HG03342 (cell line): ENCODE results near the gene DOCK10.
"Not testable (repeated sequence)": the region's sequence is repeated elsewhere in the genome, so short reads cannot be mapped to it uniquely, and the experiment has no call there.

Experiments
- ATAC-seq: cut with Tn5 transposase; IDR thresholded peaks from one replicate; pipeline ENCODE4 v1.9.1; 2021; ENCODE audit warnings: mild to moderate bottlenecking, moderate library complexity; ENCODE audit not compliant: unreplicated experiment

Gene DOCK10

GRCh38 chr2:224951723-224952481 lies 90.4 kb downstream of the DOCK10 start:
- ATAC-seq: peak; percentile 27

- ATAC-seq: no peak
Observed at GRCh38 chr2:224948859-224949258, 93.4 kb downstream of the DOCK10 start.

GRCh38 chr2:224948005-224948404 lies 94.3 kb downstream of the DOCK10 start:
- ATAC-seq: no peak

GRCh38 chr2:224947566-224947965 lies 94.7 kb downstream of the DOCK10 start:
- ATAC-seq: no peak

- peak; percentile 72 for ATAC-seq
Observed at GRCh38 chr2:224946895-224947294, 95.4 kb downstream of the DOCK10 start.

GRCh38 chr2:224944707-224945547 lies 97.3 kb downstream of the DOCK10 start:
- no peak for ATAC-seq

- not testable (repeated sequence) for ATAC-seq
Observed at GRCh38 chr2:224943601-224944041, 98.6 kb downstream of the DOCK10 start.

GRCh38 chr2:224941960-224942359 lies 100.3 kb downstream of the DOCK10 start:
- ATAC-seq: no peak

- no peak for ATAC-seq
Observed at GRCh38 chr2:224940618-224941017, 101.7 kb downstream of the DOCK10 start.

- ATAC-seq: peak; percentile 50
Observed at GRCh38 chr2:224938651-224939182, 103.6 kb downstream of the DOCK10 start.

GRCh38 chr2:224937887-224938286 lies 104.4 kb downstream of the DOCK10 start:
- peak; percentile 90 for ATAC-seq

GRCh38 chr2:224934526-224935188 lies 107.6 kb downstream of the DOCK10 start:
- ATAC-seq: no peak

- ATAC-seq: no peak
Observed at GRCh38 chr2:224933431-224933830, 108.8 kb downstream of the DOCK10 start.

GRCh38 chr2:224932522-224932921 lies 109.7 kb downstream of the DOCK10 start:
- ATAC-seq: no peak

- ATAC-seq: no peak
Observed at GRCh38 chr2:224931956-224932355, 110.3 kb downstream of the DOCK10 start.

- no peak for ATAC-seq
Observed at GRCh38 chr2:224930990-224931389, 111.3 kb downstream of the DOCK10 start.

- no peak for ATAC-seq
Observed at GRCh38 chr2:224930124-224930523, 112.1 kb downstream of the DOCK10 start.

- no peak for ATAC-seq
Observed at GRCh38 chr2:224929512-224929911, 112.8 kb downstream of the DOCK10 start.

- no peak for ATAC-seq
Observed at GRCh38 chr2:224927646-224928173, 114.6 kb downstream of the DOCK10 start.

- ATAC-seq: no peak
Observed at GRCh38 chr2:224927011-224927410, 115.3 kb downstream of the DOCK10 start.

- no peak for ATAC-seq
Observed at GRCh38 chr2:224925810-224926100, 116.5 kb downstream of the DOCK10 start.
